ENCODE data around the gene ONECUT3.

Gene ONECUT3

DNA sequence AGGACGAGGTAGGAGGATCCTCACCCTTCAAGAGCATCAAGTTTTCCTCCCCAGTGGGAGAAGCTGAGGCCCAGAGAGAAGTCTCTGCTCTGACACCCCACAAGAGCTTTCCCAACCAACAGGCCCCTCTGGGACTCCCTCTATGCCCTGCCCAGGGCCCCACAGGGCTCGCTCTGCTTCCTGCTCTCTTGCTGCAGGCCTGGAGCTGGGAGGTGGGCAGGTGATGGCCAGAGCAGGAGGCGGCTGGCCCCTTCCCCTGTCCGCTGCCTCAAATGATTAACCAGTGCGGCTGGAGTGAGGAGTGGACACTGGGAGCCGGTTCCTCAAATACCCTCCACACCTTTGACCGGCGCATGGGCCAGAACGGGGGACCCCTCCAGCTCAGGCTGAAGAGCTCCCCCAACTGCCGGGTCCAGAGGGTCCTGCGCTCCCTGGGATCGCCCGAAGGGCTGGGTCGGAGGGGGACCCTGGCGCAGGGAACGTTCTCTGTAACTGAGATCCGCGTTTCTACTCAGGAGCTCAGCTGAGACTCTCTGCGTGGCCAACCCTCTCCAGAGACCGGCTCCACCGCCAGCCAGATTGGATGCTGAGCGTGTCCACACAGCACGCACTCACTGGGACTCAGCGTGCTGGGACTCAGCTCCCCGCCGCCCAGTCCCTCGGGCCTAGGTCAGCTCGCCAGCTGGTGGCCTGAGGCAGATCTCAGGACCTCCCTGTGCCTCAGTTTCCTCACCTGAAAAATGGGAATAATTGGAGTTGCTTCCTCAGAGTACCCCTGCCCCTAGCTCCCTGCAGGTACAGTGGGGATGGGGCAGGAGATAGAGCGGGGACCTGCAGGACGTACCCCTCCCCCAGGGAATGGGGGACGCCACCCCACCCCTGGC is 6.7 kb upstream of the ONECUT3 start:
- H3K27me3 Mint-ChIP-seq, result peaks cover 45 to 75% of the 10 kb centered on the region in 2 donors
- peaks cover 16 to 22% of the 10 kb centered on the region in 2 donors for H3K4me1 Mint-ChIP-seq
- no peak for DNase-seq
- H3K27ac Mint-ChIP-seq, result no peak overlapping the region
- H3K4me3 Mint-ChIP-seq, result no peak overlapping the region
- ATAC-seq (replicated peaks), result peak; percentile 60
- no peaks in the 10 kb centered on the region for H3K36me3 Mint-ChIP-seq
- no peaks in the 10 kb centered on the region for H3K9me3 Mint-ChIP-seq

DNA sequence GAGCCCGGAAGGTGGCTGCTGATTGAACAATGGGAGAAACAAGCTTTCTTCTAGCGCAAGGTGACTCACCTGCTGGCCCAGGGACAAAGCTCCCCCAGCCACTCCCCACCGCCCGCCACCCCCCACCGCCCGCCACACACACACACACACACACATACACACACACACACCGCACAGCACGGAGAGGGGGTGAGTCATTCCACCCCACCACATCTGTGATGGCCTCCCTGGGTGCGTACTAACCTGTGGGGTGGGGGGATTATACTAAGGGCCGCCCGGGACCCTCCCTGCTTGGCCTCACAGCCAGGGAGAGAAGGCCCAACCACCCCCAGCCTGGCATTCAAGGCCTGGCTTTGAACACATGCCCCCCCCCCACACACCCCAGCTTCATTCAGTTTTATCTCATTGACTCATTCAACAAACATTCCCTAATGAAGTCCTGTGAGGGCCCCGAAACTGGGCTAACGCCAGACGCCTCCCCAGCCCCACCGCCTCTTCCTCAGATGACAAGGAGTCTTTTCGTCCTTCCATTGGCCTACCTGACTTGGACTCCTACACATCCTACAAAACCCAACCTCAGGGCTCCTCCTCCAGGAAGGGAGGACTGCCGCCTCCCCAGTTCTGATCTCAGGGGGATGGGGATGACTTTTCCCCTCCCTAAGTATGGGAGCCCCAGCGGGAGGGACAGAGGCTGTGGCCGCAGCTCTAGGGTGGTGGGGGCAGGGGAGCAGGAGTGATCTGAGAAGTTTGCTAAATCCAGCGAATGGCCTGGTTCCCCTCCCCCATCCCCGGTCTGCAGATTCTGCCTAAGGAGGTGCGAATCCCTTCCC is 5.8 kb upstream of the ONECUT3 start:
- Mint-ChIP-seq H3K36me3 (no peaks in the 10 kb centered on the region), H3K27ac (no peak overlapping the region), H3K9me3 (no peaks in the 10 kb centered on the region), H3K4me1 (peaks cover 17 to 30% of the 10 kb centered on the region in 2 donors), H3K27me3 (peaks cover 50 to 76% of the 10 kb centered on the region in 2 donors), H3K4me3 (peak overlapping the region; percentile 53 to 56)
- DNase-seq, result no peak
- ATAC-seq (replicated peaks), result peak; percentile 49 to 54

DNA sequence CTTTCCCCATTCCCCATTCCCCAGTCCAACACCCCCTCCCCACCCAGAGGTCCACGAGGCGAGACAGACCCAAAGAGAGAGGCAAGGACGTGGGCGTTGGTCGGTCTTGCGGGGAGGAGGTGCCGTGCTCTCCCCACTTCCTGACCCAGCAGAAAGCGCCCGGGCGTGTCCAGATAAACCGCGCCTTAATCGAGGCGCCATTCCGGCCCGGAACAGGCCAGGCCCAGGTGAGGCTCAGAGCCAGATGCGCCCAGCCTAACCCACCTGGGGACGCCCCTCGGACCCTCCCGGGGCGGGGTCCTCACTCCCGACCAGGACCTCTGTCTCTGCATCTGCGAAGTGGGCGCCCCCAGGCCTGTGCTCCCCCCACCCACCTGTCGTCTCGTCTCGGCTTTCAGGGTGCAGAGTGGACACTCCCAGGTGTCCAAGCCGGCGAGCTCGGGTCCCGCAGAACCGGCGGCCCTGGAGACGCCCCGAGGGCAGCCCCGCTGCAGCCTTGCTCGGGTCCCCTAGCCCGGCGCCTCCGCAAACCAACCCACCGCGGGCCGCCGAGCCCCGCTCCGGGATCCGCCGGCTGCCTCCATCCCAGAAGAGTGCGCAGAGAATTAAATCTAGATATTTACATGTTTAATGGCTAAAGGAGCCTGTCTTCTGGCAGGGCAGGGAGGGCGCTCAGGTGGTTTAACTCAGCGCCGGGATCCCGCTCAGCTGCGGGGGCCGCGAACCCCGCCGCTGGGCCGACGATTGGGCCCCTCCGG is 5.0 kb upstream of the ONECUT3 start:
- ATAC-seq (replicated peaks), result peak in 1 of 2 donors; percentile 37
- Mint-ChIP-seq H3K27me3 (peaks cover 52 to 76% of the 10 kb centered on the region in 2 donors), H3K4me1 (peaks cover 20 to 36% of the 10 kb centered on the region in 2 donors), H3K9me3 (no peaks in the 10 kb centered on the region), H3K27ac (no peak overlapping the region), H3K36me3 (peaks cover 0 to 3% of the 10 kb centered on the region in 2 donors), H3K4me3 (peak overlapping the region; percentile 53 to 56)
- no peak for DNase-seq

DNA sequence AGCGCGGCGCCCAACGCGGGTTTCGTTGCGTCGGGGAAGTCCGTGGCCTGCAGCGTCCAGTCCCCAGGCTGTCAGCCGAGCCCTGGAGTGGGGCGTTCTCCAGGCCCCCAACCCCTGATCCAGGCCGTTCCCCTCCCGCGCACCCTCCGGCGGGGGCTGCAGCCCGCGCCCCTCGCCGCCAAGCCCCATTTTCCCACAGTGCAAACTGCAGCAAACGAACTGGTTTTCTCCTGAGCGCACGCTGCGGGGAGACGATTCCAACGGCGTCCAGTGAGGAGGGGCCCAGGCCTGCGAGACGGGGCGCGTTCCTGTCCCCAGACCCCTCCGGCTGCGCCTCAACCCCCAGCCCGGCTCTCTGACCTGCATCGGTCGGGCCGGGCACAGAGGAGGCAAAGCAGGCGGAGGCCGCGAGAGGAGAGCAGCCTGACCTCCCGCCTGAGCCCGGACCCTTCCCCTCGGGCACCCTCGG is 4.4 kb upstream of the ONECUT3 start:
- DNase-seq (no peak), ATAC-seq (replicated peaks) (no peak)
- Mint-ChIP-seq H3K27ac (no peak overlapping the region), H3K4me1 (peaks cover 20 to 36% of the 10 kb centered on the region in 2 donors), H3K36me3 (peaks cover 0 to 3% of the 10 kb centered on the region in 2 donors), H3K4me3 (peak overlapping the region in 1 of 2 donors; percentile 14), H3K9me3 (no peaks in the 10 kb centered on the region), H3K27me3 (peaks cover 51 to 73% of the 10 kb centered on the region in 2 donors)

DNA sequence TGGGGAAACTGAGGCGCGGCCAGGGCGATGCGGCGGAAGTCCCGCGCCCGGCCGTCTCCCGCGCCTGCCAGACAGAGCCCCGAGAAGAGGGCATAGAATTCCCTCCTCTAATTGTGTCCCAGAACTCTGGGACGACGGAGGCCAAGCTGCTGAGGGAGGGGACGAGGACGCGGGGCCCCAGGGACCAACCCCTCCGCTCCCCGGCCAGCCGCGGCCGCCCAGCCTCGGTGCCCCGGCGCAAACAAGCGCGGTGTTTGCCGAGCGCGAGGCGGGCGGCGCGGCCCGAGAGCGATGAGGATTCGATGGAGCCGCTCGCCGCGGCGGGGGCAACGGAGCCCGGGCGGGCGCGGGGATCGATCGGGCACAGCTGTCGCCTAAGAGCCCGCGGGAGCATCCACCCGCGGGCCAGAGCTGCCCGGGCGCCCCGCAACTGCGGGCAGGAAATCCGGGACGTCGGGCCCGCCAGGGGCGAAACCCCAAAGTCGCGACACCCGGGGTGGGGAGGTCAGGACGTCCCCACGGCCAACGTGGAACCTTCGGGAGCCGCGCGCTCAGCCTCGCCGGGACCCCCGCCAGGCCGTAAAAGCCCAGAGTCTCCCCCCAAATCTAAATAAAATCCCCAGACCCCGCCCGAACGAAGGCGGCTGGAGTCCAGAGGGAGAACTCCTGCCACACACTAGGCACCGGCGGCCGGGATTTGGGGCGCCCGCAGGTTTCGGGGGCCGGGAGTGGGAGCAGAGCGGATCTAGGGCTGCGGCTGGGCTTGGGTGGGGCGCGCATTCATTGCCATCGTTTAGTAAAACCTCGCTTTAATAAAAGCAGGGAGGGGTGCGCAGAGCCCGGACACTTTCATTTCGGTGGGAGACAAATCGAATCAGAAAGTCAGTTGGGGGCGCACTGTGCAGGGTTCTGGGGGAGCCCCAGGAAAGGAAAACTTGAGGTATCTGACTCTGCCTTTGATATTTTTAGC is 3.6 kb upstream of the ONECUT3 start:
- H3K4me3 Mint-ChIP-seq, result peak overlapping the region; percentile 33 to 51
- ATAC-seq (replicated peaks) (no peak), DNase-seq (no peak)
- H3K27ac Mint-ChIP-seq, result peak overlapping the region; percentile 49
- H3K4me1 Mint-ChIP-seq, result peaks cover 22 to 39% of the 10 kb centered on the region in 2 donors
- peaks cover 0 to 3% of the 10 kb centered on the region in 2 donors for H3K36me3 Mint-ChIP-seq
- peaks cover 48 to 66% of the 10 kb centered on the region in 2 donors for H3K27me3 Mint-ChIP-seq
- no peaks in the 10 kb centered on the region for H3K9me3 Mint-ChIP-seq

DNA sequence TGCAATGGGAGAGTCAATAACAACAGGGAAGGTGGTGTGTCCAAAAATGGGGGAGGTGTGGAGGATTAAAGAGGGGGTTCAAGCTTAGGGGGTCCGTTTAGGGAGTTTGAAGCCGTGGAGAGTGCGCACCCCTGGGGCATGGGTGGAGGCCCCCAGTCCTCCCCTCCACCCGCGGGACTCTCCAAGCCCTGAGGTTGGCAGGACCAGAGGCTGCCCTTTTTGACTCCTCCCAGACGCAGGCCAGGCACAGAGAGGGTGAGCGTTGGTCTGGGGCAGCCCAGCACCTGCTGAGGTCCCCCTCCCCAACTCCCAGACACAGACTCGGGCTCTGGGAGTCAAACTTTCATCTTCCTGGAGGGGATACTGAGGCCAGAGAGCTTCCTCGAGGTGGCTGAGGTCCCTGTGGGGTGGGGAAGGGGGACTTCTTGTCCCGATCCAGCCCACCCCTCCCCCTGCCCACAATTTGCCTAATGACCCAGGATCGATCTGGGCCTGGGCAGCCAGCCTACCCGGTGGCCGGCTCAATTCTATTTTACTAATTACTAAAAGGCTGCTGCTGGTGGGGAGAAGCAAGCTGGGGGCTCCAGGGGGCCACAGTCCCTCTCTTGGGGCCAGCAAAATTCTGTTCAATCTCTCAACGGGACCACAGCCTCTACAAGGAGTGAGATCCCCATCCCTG is 2.8 kb upstream of the ONECUT3 start:
- no peak for DNase-seq
- Mint-ChIP-seq H3K9me3 (no peaks in the 10 kb centered on the region), H3K4me1 (peaks cover 22 to 47% of the 10 kb centered on the region in 2 donors), H3K4me3 (peak overlapping the region; percentile 33 to 51), H3K27me3 (peaks cover 44 to 60% of the 10 kb centered on the region in 2 donors), H3K27ac (peak overlapping the region; percentile 49), H3K36me3 (peaks cover 0 to 4% of the 10 kb centered on the region in 2 donors)
- no peak for ATAC-seq (replicated peaks)

DNA sequence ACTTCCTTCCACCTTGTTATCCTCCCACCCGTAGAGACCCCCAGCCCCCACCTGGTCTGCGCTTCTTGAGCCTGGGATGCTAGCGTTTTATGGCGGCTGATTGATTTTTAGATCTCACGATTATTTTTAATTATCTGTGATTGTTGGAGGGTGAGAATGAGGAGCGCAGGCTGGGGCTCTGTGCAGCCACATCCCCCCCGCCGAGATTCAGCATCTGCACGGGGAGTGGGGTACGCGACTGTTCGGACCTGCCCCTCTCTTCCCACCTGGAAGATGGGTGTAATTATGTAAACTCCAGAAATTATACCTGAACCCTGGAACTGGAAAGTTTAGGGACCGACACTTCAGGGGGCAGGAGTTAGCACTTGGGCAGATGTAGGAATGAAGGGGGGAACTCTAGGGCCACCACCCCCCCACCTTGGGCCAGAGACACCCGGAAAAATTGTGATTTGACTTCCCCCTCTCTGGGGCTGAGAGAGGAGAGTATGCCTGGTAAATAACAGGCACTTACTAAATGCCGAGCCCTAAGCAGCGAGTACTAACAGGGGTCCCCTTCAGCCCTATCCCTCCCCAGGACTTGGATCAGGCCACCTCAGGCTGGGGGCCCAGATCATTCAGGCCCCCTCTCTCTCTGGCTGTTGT is 1.8 kb upstream of the ONECUT3 start:
- DNase-seq (no peak), ATAC-seq (replicated peaks) (no peak)
- Mint-ChIP-seq H3K27me3 (peaks cover 44 to 65% of the 10 kb centered on the region in 2 donors), H3K4me1 (peaks cover 22 to 50% of the 10 kb centered on the region in 2 donors), H3K4me3 (peak overlapping the region in 1 of 2 donors; percentile 54), H3K36me3 (peaks cover 0 to 7% of the 10 kb centered on the region in 2 donors), H3K27ac (peak overlapping the region; percentile 37), H3K9me3 (no peaks in the 10 kb centered on the region)

DNA sequence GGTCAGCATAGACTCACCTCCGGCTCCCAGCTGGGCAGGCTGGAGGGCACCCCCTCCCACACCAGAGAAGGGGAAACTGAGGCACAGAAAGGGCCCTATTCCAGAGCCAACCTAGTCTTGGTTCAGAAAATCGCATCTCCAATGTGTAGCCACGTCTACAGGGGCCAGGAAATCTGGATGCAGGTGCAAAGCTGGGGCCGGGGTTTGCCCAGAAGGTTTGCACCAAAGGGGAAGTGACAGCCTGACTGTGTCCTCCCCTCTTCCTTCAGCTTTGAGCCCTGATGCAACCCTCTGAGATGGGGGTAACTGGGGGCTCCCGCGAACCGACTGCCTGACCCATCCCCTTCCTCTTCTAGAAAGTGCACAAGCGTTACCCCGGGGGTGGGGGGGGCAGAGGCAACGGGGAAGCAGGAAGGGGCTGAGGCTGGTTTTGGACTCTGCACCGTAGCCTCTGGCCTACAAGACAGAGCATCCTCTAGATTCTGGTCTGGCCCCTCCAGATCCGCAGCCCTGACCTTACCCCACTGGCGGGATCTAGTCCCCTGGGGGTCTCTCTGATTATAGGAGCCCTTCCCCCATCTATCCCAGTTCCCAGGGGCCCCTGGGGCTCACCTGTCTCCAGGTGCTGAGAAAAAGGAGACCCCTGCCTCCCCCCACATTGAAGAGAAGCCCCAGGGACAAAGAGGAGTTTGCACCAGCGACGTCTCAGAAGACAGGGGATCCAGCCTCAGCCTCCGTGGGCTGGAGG is 1.1 kb upstream of the ONECUT3 start:
- Mint-ChIP-seq H3K27me3 (peaks cover 45 to 65% of the 10 kb centered on the region in 2 donors), H3K36me3 (peaks cover 1 to 7% of the 10 kb centered on the region in 2 donors), H3K4me3 (peak overlapping the region in 1 of 2 donors; percentile 51), H3K4me1 (peaks cover 26 to 56% of the 10 kb centered on the region in 2 donors), H3K9me3 (no peaks in the 10 kb centered on the region), H3K27ac (peak overlapping the region; percentile 91)
- ATAC-seq (replicated peaks), result peak; percentile 48 to 56
- no peak for DNase-seq

DNA sequence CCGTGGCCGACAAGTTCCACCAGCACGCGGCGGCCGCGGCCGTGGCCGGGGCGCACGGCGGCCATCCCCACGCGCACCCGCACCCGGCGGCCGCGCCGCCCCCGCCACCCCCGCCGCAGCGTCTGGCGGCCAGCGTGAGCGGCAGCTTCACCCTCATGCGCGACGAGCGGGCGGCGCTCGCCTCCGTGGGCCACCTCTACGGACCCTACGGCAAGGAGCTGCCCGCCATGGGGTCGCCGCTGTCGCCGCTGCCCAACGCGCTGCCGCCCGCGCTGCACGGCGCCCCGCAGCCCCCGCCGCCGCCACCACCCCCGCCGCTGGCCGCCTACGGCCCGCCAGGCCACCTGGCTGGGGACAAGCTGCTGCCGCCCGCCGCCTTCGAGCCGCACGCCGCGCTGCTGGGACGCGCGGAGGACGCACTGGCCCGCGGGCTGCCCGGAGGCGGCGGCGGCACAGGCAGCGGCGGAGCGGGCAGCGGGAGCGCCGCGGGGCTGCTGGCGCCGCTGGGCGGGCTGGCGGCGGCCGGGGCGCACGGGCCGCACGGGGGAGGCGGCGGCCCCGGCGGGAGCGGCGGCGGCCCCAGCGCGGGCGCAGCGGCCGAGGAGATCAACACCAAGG is 821 bp downstream of the ONECUT3 start:
- ATAC-seq (replicated peaks), result no peak
- peaks cover 2 to 7% of the 10 kb centered on the region in 2 donors for H3K36me3 Mint-ChIP-seq
- no peak overlapping the region for H3K27ac Mint-ChIP-seq
- H3K9me3 Mint-ChIP-seq, result no peaks in the 10 kb centered on the region
- H3K27me3 Mint-ChIP-seq, result peaks cover 49 to 72% of the 10 kb centered on the region in 2 donors
- H3K4me1 Mint-ChIP-seq, result peaks cover 22 to 53% of the 10 kb centered on the region in 2 donors
- DNase-seq, result no peak
- H3K4me3 Mint-ChIP-seq, result no peak overlapping the region

DNA sequence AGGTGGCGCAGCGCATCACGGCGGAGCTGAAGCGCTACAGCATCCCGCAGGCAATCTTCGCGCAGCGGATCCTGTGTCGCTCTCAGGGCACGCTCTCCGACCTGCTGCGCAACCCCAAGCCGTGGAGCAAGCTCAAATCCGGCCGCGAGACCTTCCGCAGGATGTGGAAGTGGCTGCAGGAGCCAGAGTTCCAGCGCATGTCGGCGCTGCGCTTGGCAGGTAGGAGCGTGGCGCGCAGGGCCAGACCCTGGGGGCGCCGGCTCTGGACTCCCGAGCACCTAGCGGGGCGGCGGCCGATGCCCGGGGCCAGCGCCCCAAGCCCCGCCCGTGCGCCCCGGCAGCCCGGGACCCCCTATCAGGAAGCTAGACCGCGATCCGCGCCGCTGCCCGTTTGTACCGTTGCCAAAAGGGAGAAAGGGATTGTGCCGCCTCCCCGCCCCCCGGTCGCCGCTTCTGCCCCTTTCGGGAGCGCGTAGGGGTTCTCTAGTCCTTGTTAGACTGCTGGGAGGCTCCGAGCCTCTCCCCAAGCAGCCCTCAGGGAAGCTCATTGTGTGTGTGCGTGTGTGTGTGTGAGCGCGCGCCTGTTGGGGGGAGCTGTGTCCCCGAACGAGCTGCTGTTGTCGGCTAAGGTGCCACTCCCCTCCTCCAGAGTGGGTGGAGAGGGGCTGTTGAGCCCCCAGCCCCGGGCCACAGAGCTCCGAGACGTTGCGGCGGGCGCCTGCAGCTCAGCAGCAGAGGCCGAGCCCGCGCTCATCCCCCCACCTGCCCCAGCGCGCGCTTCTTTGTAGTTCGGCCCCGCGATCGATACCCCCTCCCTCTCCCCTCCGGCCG is 1.5 kb downstream of the ONECUT3 start:
- H3K4me3 Mint-ChIP-seq, result peak overlapping the region; percentile 51 to 67
- H3K27ac Mint-ChIP-seq, result peak overlapping the region; percentile 94
- DNase-seq, result no peak
- H3K9me3 Mint-ChIP-seq, result no peaks in the 10 kb centered on the region
- no peak for ATAC-seq (replicated peaks)
- peaks cover 2 to 7% of the 10 kb centered on the region in 2 donors for H3K36me3 Mint-ChIP-seq
- H3K4me1 Mint-ChIP-seq, result peaks cover 22 to 52% of the 10 kb centered on the region in 2 donors
- H3K27me3 Mint-ChIP-seq, result peaks cover 55 to 78% of the 10 kb centered on the region in 2 donors
